HG02973 (cell line): ENCODE results near the gene KCNK15.

Experiments used
- ATAC-seq: cut with Tn5 transposase; IDR thresholded peaks from one replicate; pipeline ENCODE4 v1.9.1; 2021; ENCODE audit warnings: moderate library complexity; ENCODE audit not compliant: unreplicated experiment

Gene KCNK15

GRCh38 chr20:44733341-44734069, 12.2 kb upstream of the KCNK15 start:
- ATAC-seq = no peak

DNA sequence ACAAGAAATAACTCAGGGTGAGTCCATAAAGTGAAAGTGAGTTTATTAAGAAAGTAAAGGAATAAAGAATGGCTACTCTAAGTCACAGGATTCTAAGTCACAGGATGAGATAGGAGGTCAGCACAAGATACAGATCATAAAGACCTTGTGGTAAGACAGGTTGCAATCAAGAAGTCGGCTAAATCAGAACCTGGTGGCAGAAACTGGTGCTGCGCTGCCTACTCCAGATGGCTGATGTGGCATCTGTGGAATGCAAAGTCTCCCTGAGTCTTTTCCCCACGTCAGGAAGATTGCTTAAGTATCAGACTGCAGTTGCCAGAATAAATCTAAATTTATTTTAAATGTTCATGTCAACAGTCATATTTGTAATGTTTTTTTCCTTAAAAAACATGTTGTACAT, 10.7 kb upstream of the KCNK15 start:
- no peak for ATAC-seq

DNA sequence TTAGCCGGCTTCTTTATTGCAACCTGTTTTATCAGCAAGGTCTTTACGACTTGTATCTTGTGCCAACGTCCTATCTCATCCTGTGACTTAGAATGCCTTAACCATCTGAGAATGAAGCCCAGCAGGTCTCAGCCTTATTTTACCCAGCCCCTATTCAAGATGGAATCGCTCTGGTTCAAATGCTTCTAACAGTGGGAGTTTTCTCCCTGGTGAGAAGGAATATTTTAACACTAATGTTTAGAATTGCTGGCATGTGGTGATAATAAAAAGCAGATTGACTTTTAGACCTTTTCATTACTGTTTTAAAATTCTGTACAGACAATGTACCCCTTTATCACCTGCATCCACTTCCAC, 9.9 kb upstream of the KCNK15 start:
- no peak for ATAC-seq

GRCh38 chr20:44736170-44737021, 9.3 kb upstream of the KCNK15 start:
- ATAC-seq = no peak

DNA sequence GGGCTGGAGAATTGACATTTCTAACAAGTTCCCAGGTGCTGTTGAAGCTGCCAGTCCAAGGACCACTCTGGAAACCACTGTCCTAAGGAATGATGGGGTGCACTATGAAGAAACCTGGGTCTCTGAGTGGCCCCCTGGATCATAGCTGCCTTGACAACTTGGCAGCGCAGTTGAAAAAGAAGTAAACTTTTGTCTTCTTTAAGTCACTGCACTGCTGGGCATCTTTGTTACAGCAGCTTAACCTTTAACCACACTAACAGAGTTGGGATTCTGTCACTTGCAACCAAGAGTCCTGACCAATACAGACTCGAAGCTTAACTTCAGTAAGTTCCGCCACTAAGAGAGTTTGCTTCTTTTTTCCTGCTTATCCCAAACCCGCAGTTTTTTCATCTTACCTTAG, 8.5 kb upstream of the KCNK15 start:
- no peak for ATAC-seq

DNA sequence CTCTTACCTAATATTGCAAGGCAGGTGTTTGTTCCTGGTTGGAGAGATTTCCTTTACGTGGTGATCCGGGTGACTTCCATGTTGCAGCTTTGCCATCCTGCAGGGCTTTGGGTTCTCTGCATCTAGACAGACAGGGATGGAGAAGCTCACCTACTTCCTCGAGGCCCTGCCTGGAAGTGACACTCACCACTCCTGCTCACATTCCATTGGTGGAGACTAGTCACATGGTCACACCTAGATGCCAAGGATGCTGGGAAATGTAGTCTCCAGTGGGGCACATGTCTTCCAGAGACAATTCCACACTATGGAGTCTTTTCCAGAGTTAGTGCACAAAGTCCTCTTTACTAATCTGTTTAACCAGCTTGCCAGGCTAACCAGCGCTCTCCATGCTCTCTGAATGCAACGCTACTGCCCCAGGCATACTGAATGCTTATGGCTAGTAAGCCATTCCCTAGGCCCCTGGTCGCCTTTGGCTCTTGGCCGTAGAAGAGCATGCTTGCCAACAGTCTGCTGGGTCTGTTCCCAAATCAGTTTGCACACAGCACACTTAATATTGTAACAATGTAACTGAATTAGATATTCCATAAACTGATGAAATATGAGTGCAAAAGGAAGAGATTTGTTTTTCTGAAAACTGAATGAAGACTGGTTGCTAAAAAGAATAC, 6.7 kb upstream of the KCNK15 start:
- ATAC-seq = no peak

GRCh38 chr20:44739942-44740341, 5.7 kb upstream of the KCNK15 start:
- no peak for ATAC-seq

- ATAC-seq = no peak
Measured at GRCh38 chr20:44742304-44743079, 3.2 kb upstream of the KCNK15 start.

GRCh38 chr20:44743080-44743701, 2.5 kb upstream of the KCNK15 start:
- ATAC-seq = no peak

DNA sequence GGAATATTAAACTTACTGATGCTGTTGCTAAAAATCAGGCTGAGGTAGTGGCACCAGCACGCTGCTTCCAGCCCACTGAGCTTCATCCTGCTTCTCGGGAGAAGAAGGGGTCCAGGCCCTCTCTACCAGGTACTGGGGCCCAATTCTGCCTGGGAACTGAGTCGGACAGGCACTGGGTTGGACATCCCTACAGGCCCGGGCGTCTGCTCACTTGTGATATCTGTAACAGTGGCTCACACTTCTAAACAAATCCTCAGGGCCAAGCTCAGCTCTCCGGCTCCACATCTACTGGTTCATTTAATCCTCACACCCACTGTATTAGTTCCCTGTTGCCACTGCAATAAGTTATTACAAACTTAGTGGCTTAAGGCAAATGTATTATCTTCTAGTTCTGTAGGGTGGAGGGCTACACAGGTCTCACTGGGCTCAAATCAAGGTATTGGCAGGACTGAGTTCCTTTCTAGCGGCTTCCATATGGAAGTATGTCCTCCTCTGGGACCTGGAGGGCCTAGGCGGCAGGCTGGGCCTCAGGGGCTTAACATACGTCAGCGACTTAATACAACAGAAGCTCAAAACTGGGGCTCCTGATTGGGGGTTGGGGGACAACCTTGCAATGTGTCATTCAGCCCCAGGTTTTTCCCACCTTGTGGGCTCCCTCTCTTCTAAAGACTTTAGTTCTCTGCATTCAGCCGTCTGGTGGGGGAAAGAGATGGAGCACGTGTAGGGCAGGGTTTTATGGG, 1.6 kb upstream of the KCNK15 start:
- ATAC-seq = no peak

DNA sequence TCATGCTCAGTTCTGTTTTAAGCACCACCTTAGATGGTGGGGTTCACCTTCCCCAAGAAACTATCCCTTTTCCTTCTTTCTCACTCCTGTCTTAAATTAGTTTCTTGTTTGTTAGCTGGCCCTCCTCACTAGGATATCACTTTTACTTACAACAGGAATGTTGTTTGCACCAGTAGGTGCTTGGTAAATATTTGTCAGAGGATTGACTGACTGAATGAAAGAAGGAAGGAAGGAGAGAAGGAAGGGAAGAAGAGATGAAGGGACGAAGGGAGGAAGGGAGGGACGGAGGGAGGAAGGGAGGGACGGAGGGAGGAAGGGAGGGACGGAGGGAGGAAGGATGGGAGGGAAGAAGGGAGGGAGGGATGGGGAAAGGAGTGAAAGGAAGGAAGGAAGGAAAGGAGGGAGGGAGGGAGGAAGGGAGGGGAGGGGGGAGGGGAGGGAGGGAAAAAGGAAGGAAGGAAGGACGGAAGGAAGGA, 505 bp upstream of the KCNK15 start:
- no peak for ATAC-seq

- no peak for ATAC-seq
Measured at GRCh38 chr20:44746367-44747165, 901 bp downstream of the KCNK15 start.

GRCh38 chr20:44747166-44748004, 1.7 kb downstream of the KCNK15 start:
- ATAC-seq = no peak

GRCh38 chr20:44748005-44748370, 2.3 kb downstream of the KCNK15 start:
- no peak for ATAC-seq

- ATAC-seq = no peak
Measured at GRCh38 chr20:44750081-44750805, 4.6 kb downstream of the KCNK15 start.

- no peak for ATAC-seq
Measured at GRCh38 chr20:44752099-44752931, 6.7 kb downstream of the KCNK15 start.

- no peak for ATAC-seq
Measured at GRCh38 chr20:44754554-44754953, 8.9 kb downstream of the KCNK15 start.
